Activated CD8-positive, alpha-beta memory T cell treated with anti-CD3 and anti-CD28 coated beads, Interleukin-2, amount 50 U/mL, for 4 hours (primary cell): ENCODE data around the gene FAM114A1.

Experiments used
- DNase-seq: peaks from one replicate; pipeline ENCODE4 v3.0.0-alpha.2; 2020

FAM114A1 gene

GRCh38 chr4:38859501-38859900, 8.1 kb upstream of the FAM114A1 start:
- no peak for DNase-seq

GRCh38 chr4:38860788-38861424, 6.7 kb upstream of the FAM114A1 start:
- DNase-seq = peak; percentile 42

- no peak for DNase-seq
Observed at GRCh38 chr4:38861791-38862190, 5.8 kb upstream of the FAM114A1 start.

- no peak for DNase-seq
Observed at GRCh38 chr4:38865445-38865844, 2.2 kb upstream of the FAM114A1 start.

GRCh38 chr4:38866973-38867477, 581 bp upstream of the FAM114A1 start:
- DNase-seq = no peak

GRCh38 chr4:38868059-38868960, 704 bp downstream of the FAM114A1 start:
- no peak for DNase-seq

GRCh38 chr4:38869511-38869910, 1.9 kb downstream of the FAM114A1 start:
- no peak for DNase-seq

GRCh38 chr4:38870098-38870808, 2.6 kb downstream of the FAM114A1 start:
- no peak for DNase-seq

GRCh38 chr4:38871593-38871992, 4.0 kb downstream of the FAM114A1 start:
- no peak for DNase-seq

GRCh38 chr4:38872620-38873019, 5.0 kb downstream of the FAM114A1 start:
- no peak for DNase-seq

GRCh38 chr4:38873290-38873944, 5.8 kb downstream of the FAM114A1 start:
- no peak for DNase-seq

GRCh38 chr4:38876636-38877035, 9.0 kb downstream of the FAM114A1 start:
- no peak for DNase-seq

GRCh38 chr4:38884254-38884653, 16.6 kb downstream of the FAM114A1 start:
- no peak for DNase-seq

GRCh38 chr4:38889143-38889542, 21.5 kb downstream of the FAM114A1 start:
- DNase-seq = no peak

- no peak for DNase-seq
Observed at GRCh38 chr4:38891051-38891983, 23.7 kb downstream of the FAM114A1 start.

GRCh38 chr4:38894322-38894982, 26.8 kb downstream of the FAM114A1 start:
- no peak for DNase-seq

- DNase-seq = no peak
Observed at GRCh38 chr4:38896940-38897339, 29.3 kb downstream of the FAM114A1 start.

GRCh38 chr4:38898245-38898644, 30.6 kb downstream of the FAM114A1 start:
- DNase-seq = no peak

GRCh38 chr4:38902221-38902620, 34.6 kb downstream of the FAM114A1 start:
- DNase-seq = no peak

- DNase-seq = no peak
Observed at GRCh38 chr4:38902695-38903094, 35.1 kb downstream of the FAM114A1 start.

- no peak for DNase-seq
Observed at GRCh38 chr4:38904090-38904666, 36.6 kb downstream of the FAM114A1 start.
